Measurements from ENCODE around the gene HGS.

The HGS gene

GRCh38 chr17:81686614-81687013, 2.8 kb downstream of the HGS start:
- no peak for DNase-seq

- no peak for DNase-seq
These were observed 4.1 kb downstream of the HGS start for GRCh38 chr17:81687770-81688541.

- DNase-seq = no peak
These were observed 4.8 kb downstream of the HGS start for GRCh38 chr17:81688616-81689015.

- DNase-seq = no peak
These were observed 6.3 kb downstream of the HGS start for GRCh38 chr17:81690066-81690465.

- DNase-seq = no peak
These were observed 6.7 kb downstream of the HGS start for GRCh38 chr17:81690549-81690948.

GRCh38 chr17:81691196-81691595, 7.4 kb downstream of the HGS start:
- no peak for DNase-seq

- DNase-seq = no peak
These were observed 7.8 kb downstream of the HGS start for GRCh38 chr17:81691608-81692007.

- no peak for DNase-seq
These were observed 9.8 kb downstream of the HGS start for GRCh38 chr17:81693509-81694210.

GRCh38 chr17:81694810-81695209, 11.0 kb downstream of the HGS start:
- DNase-seq = no peak

GRCh38 chr17:81695211-81695610, 11.4 kb downstream of the HGS start:
- DNase-seq = no peak

GRCh38 chr17:81695801-81696200, 12.0 kb downstream of the HGS start:
- no peak for DNase-seq

- no peak for DNase-seq
These were observed 12.6 kb downstream of the HGS start for GRCh38 chr17:81696218-81696941.

- DNase-seq = no peak
These were observed 13.6 kb downstream of the HGS start for GRCh38 chr17:81697261-81698044.

- no peak for DNase-seq
These were observed 16.8 kb downstream of the HGS start for GRCh38 chr17:81700353-81701287.

- DNase-seq = no peak
These were observed 17.7 kb downstream of the HGS start for GRCh38 chr17:81701288-81702071.

- peak; percentile 91 for DNase-seq
These were observed 19.3 kb downstream of the HGS start, which contains the start of gene MRPL12 for GRCh38 chr17:81702934-81703746. MRPL12 (plus strand) TSS chr17:81703367; CDS start chr17:81703502, 135 bp downstream.

- no peak for DNase-seq
These were observed 20.2 kb downstream of the HGS start for GRCh38 chr17:81703747-81704654.

- no peak for DNase-seq
These were observed 21.9 kb downstream of the HGS start for GRCh38 chr17:81705518-81706231.
